Keratinocyte (primary cell): Measurements from ENCODE around the gene LRCOL1.

Source experiments
- EZH2 ChIP-seq: IDR thresholded peaks from one replicate; pipeline ENCODE4 v1.6.1; 2012; ENCODE audit warnings: inconsistent platforms, mild to moderate bottlenecking, low read length, moderate library complexity
- TF ChIP-seq, protein P1 (sequence below), 3 experiments: IDR thresholded peaks in 1 of 3; conservative IDR thresholded peaks in 1 of 3; optimal IDR thresholded peaks in 1 of 3; 2 replicates in 2 of 3; 3 replicates in 1 of 3; pipeline versions ENCODE3 to v1.5.1; 2011; ENCODE audit warnings: low read length in 3 of 3, mild to moderate bottlenecking in 3 of 3, moderate library complexity in 2 of 3, control low read depth in 1 of 3, inconsistent platforms in 1 of 3; ENCODE audit not compliant: insufficient read depth in 2 of 3; ENCODE audit errors: extremely low read depth in 1 of 3

DNA sequence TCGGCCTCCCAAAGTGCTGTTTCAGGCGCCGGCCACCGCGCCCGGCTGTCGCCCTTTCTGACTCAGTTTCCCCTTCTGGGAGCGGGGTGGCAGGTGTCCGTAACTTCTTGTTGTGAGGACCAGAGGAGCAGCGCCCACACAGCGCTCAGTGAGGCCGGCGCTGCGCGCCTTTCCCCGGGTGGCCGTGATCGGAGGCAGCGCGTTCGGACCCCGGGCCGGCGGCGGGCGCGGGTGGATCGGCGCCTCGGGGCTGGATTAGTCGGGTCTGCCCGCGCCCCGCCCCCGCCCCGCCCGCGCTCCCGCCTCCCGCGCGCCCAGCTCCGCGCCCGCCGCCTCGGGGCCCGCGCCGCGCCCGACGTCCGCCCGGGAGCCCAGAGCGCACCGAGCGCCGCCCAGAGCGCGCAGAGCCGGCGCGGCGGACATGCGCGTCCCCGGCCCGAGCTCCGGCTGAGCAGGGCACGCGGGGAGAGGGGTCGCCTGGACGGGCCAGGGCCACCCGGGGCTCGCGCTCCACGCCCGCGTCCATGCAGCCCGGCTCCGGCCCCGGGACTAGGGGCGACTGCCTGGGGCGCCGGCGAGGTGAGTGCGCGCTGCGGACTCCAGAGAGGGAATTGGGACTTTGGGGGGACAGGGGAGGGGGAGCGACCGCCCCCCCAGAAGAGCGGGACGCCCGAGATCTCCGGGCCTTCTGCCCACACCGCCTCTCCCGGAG, 50.6 kb downstream of the LRCOL1 start:
- TF ChIP-seq, protein P1, sequence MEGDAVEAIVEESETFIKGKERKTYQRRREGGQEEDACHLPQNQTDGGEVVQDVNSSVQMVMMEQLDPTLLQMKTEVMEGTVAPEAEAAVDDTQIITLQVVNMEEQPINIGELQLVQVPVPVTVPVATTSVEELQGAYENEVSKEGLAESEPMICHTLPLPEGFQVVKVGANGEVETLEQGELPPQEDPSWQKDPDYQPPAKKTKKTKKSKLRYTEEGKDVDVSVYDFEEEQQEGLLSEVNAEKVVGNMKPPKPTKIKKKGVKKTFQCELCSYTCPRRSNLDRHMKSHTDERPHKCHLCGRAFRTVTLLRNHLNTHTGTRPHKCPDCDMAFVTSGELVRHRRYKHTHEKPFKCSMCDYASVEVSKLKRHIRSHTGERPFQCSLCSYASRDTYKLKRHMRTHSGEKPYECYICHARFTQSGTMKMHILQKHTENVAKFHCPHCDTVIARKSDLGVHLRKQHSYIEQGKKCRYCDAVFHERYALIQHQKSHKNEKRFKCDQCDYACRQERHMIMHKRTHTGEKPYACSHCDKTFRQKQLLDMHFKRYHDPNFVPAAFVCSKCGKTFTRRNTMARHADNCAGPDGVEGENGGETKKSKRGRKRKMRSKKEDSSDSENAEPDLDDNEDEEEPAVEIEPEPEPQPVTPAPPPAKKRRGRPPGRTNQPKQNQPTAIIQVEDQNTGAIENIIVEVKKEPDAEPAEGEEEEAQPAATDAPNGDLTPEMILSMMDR (optimal IDR thresholded peaks at IDR 0.05 in 1 of 3, IDR thresholded peaks at IDR 0.05 in 1 of 3, conservative IDR thresholded peaks at IDR 0.05 in 1 of 3; ENCODE audit: extremely low read depth in 1 of 3, insufficient read depth in 2 of 3, low read length in 3 of 3): no peak
- no peak for TF ChIP-seq EZH2
